GM18520 (cell line): Measurements from ENCODE around the gene WSB2.

Experiments used
- ATAC-seq: cut with Tn5 transposase; IDR thresholded peaks from one replicate; pipeline ENCODE4 v1.9.1; 2021; ENCODE audit not compliant: unreplicated experiment

Gene WSB2

DNA sequence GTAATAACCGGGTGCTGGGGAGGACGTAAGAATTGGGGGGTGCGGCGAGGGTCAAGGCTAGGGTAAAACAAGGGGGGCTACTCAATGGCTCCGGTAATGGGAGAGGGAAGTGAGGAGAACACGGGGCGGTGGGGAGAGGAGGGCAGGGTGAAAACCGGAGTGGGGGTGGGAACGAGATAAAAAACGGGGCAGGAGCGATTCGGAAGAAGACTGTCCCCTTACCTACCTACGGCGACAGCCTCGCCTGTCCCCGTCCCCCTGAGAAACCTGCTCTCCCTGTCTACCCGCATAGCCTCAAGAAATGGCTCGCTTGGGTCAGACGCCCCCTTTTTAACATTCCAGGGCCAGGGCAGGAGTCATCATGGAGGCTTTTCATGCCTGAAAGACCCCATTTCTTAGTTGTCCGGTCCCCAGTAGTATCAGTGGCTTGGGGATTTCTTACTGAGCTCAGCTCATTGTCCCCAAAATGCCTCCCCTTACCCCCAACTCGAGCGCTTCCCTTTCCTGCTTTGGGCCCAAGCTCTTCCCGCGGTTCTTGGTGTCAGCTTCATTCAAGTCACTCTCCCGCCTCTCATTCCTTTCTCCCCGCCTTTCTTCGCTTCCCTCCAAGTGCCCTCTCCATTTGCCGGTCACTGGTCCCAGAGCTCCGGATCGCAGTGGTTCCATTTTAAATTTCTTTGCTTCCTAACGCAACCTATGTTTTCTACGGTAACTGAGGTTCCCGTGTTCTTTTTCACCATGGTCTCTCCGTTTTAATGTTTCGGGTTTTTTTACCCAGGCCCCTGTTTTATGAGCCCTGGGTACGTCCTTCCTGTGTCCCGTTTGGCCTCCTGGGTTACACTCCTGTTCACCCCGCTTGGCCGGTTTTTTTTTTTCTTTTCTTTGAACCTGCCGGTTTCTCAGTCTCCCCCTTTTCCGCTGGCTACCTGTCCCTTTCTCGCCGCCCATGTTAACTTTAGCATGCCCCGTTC is 1.2 kb upstream of the WSB2 start:
- ATAC-seq, result no peak

DNA sequence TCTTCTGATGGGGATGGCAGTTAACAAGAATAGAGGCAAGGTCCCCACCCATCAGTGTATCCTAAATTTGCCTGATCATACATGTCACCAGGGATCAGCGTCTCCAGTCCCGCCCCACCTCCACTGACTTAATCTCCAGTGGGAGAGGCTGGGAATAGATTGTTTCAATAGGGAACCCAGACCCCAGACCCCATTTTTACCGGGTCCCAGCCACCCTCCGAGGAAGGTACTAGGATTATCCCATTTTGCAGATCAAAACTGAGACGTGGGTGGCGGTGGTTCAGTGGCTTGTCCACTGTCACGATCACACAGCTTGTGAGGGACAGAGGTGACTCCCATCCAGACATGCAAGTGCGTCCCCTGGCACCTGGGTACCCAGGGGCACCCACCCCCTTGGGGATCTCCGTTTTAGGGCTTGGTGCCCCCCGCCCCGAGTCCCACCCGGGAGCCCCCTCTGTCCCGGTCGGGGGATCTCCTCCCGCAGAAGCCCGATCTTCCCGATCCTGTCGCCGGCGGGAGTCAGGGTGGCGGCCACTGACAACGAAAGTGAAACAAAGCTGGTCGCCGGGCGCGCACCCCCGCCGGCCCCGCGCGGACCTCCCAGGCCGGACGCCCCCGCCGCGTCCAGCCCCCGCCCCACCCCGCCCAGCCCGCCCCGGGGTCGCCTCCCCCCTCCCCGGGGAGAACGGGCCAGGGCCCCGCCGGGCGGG is 523 bp downstream of the WSB2 start:
- ATAC-seq, result no peak

GRCh38 chr12:118059341-118060191 is 1.4 kb downstream of the WSB2 start:
- no peak for ATAC-seq

- no peak for ATAC-seq
These were observed 2.1 kb downstream of the WSB2 start for GRCh38 chr12:118058881-118059280.

- no peak for ATAC-seq
These were observed 2.8 kb downstream of the WSB2 start for GRCh38 chr12:118058227-118058626.

- ATAC-seq, result no peak
These were observed 4.9 kb downstream of the WSB2 start for GRCh38 chr12:118055865-118056773.

DNA sequence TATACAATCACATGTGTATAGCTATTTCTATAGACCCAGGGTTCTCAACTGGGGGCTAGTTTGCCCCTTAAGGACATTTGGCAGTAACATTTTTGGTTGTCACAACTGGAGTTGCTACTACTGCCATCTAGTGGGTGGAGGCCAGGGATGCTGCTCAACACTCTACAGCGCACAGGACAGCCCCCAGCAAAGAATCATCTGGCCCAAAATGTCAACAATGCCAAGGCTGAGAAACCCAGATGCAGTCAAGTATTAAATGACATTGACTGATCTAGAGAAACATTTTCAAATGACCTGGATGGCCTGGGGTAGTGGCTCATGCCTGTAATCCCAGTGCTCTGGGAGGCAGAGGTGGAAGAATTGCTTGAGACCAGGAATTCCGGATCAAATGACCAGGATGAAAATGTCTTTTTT is 5.8 kb downstream of the WSB2 start:
- no peak for ATAC-seq

GRCh38 chr12:118053071-118053985 is 7.7 kb downstream of the WSB2 start:
- ATAC-seq, result no peak

- ATAC-seq, result no peak
These were observed 8.5 kb downstream of the WSB2 start for GRCh38 chr12:118052324-118053070.

DNA sequence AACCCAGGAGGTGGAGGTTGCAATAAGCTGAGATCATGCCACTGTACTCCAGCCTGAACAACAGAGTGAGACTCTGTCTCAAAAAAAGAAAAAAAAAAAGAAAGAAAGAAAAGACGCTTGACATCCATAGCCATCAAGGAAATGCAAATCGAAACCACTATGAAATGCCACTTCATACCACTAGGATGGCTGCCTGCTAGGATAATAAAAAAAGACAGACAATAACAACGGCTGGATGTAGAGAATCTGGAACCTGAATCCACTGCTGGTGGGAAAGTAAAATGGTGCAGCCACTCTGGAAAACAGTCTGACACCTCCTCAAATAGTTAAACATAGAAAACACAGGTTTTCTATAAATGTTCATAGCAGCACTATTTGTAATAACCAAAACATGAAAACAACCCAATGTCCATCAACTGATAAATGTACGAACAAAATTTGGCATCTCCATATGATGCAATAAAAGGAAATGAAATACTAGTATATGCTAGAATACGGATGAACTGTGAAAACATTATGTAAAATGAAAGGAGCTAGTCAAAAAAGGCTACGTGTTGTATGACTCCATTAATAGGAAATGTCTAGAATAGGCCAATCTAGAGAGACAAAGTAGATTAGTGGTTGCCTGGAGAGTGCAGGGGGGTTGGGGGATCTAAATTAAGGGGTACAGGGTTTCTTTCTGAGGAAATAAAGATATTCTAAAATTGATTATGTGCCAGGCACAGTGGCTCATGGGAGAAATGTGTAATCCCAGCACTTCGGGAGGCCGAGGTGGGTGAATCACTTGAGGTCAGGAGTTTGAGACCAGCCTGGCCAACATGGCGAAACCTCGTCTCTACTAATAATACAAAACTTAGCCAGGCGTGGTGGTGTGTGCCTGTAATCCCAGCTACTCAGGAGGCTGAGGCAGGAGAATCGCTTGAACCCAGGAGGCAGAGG is 9.7 kb downstream of the WSB2 start:
- no peak for ATAC-seq

DNA sequence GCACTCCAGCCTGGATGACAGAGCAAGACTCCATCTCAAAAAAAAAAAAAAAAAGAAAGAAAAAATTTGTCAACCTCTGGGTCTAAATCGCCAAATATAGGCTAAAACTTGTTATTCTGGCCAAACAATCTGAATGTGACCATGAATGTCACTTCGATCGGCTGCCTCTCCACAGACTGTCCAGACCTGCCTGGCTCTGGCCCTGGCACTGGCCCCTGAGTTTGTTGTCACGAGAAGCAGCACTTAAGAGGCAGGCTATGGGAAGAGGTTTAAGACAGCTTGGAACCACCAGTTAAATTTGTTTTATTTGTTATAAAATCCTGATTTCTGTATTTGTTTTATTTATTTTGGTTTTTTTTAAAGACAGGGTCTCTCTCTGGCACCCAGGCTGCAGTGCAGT is 14.5 kb downstream of the WSB2 start:
- no peak for ATAC-seq

DNA sequence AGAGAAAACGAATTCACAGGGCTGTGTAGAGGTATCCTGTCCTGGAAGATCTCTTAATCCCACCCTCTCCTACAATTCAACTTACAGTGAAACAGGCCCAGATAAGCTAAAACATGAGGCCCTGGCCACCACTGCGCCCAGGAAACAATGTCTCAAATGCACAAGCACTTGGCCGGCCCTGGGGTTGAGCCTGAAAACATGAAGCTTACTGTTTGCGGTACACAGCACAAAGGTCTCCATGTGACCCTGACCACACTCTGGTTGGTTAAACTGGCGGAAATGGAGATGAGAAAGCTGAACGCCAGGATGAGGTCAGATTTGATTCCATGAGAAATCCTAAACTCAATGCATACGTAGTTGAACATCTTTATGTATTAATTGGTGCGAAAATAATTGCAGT is 16.4 kb downstream of the WSB2 start:
- ATAC-seq, result no peak

DNA sequence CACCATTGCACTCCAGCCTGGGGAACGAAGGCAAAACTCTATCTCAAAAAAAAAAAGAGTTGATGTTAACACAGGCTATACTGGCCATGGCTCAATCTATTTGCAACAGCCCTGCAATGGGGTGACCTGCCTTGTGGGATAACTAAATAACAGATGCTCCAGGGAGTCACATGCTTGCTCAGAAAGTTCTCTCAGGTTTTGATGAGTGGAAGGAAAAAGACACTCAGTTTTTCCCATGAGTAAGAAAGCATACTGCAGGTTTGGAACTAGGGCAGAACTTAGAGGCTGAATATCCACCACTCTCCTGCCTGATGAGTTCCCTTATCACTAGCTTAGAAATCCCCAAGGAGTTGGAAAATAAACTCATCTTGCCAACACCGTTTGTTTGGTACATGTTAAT is 16.9 kb downstream of the WSB2 start:
- ATAC-seq, result no peak

DNA sequence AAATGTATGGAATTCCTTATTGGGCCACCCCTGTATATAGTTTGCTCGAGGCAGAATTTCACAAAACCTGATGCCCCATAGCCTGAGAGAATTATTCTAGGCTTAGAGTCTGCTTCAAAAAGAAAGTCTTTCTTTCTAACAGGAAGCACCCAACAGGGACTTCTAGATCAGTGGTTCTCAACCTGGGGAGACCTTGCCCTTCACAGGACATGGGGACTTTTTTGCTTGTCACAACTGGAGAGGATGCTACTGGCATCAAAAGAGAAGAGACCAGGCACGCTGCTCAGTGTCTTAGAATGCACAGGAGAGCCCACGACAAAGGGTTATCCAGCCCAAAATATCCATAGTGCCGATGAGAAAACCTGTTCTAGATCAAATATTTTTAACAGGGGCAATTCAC is 18.9 kb downstream of the WSB2 start:
- ATAC-seq, result no peak

DNA sequence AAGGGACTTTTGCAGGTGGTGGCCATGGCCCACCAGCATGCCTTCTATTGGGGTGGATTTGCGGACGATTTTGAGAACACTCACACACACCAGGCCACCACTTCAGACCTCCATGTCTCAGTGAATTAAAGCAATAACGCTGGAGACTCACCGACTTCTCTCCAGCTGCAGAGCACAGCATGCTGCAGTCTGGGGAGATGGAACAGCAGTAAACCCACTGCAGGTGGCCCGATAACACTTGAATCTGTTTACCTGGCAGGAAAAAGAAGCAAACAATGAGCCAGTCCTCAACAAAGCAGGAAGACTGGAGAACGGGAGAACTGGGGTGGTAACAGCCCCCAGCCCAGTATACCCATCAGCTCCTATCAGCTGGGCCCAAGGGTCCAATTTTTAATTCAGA is 22.8 kb downstream of the WSB2 start:
- no peak for ATAC-seq

DNA sequence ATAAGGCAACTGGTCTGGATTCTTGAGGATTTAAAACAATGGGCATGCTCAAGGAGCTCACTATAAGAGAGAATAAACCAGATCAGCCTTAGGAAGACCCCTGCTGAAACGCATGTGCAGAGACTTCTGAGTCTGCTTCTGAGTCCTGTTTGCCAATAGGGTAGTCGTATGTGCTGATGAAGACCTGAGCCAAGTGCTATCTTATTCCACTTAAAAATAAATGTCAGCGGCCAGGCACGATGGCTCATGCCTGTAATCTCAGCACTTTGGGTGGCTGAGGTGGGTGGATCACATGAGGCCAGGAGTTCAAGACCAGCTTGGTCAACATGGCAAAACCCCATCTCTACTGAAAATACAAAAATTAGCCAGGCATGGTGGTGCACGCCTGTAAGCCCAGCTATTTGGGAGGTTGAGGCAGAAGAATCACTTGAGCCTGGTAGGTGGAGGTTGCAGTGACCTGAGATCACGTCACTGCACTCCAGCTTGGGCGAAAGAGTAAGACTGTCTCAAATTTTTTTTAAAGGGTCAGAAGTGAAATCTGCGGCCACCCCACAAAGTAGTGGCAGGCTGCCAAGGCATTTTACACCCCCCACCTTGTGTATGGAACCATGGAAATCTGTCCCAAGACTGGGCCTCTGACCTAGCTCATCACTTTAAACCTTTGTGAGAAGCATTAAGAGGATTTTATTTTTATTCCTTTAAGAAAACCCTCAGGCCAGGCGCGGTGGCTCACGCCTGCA is 24.1 kb downstream of the WSB2 start:
- ATAC-seq, result no peak
